Stimulated activated CD8-positive, alpha-beta memory T cell treated with anti-CD3 and anti-CD28 coated beads, Interleukin-15, amount 100 ng/mL, for 48 hours (primary cell): ENCODE data around the gene FAM228B.
"Not testable (repeated sequence)": the region's sequence is repeated elsewhere in the genome, so short reads cannot be mapped to it uniquely, and the experiment has no call there.

ENCODE experiments used
- DNase-seq, 2 donors: peaks; one replicate each; pipeline ENCODE4 v3.0.0-alpha.2; 2020; ENCODE audit warnings: low read depth in 2 of 2

The FAM228B gene

DNA sequence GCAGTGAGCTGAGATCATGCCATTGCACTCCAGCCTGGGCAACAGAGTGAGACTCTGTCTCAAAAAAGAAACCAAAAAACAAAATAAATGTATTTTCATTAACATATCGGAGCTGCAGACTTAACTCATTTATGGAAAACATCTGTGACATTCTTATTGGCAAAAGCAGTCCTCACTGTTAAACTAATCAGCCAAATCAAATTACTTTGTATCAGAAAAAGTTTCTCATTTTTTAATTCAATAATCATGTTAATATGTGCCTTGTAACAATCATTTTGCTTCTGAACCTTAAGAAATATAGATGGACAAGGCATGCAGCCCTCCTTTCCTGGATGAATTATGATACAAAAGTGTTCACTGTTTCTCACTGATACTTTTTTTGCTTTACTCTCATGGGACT, 20.6 kb upstream of the FAM228B start:
- DNase-seq, result no peak

DNA sequence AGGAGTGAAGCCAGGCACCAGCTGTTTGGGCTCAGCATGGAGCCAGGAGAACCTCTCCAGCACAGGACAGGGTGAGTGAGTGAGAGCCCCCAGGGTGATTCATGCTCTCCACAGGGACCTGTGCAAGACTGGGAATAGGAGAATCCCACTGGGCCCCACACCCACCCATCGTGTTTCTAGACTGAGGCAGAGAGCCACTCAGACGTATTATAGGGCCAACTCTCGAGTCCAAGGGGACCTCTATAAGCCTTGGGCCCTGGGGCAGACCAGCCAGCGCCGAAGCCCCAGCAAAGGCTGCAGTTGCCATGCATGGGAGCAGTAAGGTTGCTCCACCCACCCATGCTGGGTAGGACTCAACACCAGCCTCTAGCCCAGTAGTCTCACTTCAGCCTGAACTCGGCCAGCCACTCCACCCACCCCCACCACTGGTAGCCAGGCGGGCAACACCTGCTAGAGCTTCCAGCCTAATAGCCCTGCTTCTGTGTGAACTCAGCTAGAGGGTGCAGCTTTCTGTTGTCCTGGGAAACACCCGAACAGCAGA, 19.1 kb upstream of the FAM228B start:
- DNase-seq, result no peak

DNA sequence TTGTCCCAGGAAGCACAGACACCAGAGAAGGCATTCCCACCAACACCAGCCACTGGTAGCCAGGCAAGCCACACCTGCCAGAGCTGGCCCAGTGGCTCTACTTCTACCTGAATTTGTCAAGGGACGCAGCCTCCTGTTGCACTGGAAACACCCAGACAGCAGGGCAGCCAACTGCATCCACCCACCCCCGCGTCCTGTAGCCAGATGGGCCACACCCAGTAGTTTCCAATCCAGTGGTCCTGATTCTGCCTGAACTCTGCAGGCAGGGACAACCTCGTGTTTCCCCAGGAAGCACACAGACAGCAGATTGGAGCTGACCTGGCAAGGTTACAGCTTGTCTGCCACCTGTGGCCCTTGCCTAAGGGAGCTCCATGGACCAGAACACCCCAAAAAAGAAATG, 18.4 kb upstream of the FAM228B start:
- DNase-seq, result no peak

DNA sequence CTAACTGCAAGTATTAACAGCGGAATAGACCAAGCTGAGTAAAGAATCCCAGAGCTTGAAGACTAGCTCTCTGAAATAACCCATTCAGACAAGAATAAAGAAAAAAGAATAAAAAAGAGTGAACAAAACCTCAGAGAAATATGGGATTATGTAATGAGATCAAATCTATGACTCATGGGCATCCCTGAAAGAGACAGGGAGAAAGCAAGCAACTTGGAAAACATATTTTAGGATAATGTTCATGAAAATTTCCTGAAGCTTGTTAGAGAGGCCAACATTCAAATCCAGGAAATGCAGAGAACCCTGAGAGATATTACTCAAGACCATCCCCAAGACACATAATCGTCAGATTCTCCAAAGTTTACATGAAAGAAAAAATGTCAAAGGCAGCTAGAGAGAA, 17.5 kb upstream of the FAM228B start:
- no peak for DNase-seq

DNA sequence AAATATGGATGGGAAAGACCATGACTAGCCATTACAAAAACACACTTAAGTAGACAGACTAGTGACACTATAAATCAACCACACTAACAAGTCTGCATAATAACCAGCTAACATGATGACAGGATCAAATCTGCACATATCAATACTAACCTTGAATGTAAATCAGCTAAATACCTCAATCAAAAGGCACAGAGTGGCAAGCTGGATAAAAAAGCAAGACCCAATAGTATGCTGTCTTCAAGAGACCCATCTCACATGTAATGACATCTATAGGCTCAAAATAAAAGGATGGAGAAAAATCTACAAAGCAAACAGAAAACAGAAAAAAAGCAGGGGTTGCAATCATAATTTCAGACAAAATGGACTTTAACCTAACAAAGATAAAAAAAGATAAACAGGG, 16.5 kb upstream of the FAM228B start:
- DNase-seq, result no peak

DNA sequence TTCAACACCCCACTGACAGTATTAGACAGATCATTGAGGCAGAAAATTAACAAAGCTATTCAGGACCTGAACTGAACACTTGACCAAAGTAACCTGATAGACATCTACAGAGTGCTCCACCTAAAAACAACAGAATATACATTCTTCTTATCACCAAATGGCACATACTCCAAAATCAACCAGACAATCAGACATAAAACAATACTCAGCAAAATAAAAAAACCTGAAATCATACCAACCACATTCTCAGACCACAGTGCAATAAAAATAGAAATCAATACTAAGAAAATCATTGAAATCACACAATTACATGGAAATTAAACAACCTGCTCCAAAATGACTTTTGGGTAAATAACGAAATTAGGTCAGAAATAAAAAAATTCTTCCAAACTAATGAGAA, 15.9 kb upstream of the FAM228B start:
- DNase-seq, result no peak

DNA sequence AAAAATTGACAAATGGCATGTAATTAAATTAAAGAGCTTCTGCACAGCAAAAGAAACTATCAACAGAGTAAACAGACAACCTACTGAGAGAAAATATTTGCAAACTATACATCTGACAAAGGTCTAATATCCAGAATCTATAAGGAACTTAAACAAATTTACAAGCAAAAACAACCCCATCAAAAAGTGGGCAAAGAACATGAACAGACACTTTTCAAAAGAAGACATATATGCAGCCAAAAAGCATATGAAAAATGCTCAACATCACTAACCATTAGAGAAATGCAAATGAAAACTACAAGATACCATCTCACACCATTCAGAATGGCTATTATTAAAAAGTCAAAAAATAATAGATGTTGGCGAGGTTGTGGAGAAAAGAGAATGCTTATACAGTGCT, 13.8 kb upstream of the FAM228B start:
- DNase-seq, result not testable (repeated sequence)

DNA sequence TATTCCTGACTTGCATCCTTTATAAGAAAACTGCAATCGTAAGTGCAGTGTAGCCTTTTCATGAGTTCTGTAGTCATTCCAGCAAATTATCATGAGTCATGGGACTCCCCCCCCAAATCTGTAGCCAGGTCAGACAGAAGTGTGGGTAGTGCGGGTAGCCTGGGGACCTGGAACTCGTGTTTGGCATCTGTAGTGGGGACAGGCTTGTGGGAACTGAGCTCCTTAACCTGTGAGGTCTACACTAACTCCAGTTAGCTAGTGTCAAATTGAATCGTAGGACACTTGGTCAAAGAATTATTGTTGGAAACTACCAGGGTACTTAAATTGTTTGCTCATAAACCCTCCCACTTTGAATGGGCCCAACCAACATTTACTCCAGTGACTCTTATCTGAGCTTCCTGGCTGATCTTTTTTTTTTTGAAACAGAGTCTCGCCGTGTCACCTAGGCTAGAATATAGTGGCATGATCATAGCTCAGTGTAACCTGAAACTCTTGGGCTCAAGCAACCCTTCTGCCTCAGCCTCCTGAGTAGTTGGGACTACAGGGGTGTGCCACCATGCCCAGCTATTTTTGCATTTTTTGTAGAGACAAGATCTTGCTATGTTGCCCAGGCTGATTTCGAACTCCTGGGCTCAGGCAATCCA, 12.5 kb upstream of the FAM228B start:
- no peak for DNase-seq

DNA sequence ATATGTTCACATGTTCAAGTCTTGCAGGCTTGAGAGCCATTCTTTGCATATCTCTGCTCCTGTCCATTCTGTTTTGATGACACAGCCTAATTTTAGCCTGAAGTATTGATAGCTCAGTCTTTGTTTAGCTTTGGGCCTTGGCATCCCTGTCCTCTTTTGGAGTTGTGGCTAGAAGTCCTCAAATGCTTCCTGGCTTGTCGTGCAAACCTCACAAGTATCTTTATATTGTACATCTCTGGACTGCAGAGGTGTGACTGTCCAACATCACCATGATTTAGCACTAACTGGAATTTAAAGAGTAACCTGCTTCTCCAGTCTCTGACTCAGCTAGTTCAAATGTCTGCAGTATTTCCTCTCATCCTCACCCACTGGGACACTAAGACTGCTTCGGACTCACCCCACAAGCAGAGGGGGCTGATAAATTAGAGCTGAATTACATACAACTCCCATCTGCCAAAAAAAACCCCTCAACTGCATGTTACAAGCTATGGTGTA, 11.8 kb upstream of the FAM228B start:
- no peak for DNase-seq

DNA sequence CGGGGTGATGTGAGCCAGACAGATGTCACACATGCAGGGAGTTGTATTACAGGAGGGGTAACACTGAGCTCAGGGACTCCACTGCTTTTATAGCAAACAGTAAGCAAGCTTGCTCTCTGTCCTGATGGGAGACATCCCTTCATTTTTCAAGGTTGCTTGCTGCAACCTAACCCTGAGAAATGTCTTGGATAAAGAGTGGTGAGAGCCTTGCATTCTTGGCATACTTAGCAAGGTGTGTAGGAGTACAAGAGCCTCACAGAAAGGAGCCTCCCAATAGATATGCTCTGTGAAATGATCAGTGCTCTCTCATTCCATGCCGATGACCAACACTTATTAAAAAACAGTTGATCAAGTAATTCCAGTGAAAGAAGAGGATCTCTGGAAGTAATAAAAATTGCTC, 8.2 kb upstream of the FAM228B start:
- DNase-seq, result no peak

DNA sequence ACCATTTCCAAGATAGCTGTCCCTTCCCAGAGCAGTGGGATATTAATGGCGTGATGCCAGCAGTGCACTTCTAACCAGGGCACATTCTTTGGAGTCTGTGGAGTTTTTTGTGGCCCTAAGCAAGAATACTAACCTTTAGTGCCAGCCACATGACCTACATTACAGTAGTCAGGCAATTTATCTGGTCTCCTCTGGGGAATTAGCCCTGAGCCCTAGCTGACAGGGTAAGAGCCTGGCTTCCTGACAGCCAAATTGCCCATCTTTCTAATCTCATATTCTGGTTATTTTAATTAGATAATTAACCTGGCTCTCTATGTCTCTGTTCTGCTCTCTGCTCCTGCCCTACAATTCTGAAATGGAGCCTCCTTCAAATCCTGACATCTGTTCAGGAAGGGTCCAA, 5.4 kb upstream of the FAM228B start:
- no peak for DNase-seq

DNA sequence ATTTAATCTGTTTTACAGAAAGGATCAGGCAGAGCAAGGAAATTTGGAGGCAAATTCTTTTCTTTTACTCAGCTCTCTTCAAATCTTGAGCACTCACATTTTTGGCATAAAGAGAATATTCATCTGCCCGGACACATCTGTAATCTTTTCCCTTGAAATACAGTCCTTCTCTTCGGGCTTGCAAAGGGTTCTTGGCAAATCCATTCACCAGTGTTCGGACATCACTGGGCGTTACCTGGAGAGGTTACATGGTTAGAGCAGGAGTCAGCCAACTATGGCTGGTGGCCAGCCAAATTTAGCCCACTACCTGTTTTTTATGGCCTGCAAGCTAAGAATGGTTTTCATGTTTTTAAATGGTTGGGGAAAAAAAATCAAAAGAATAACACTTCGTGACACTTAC, 2.2 kb upstream of the FAM228B start:
- DNase-seq, result no peak

DNA sequence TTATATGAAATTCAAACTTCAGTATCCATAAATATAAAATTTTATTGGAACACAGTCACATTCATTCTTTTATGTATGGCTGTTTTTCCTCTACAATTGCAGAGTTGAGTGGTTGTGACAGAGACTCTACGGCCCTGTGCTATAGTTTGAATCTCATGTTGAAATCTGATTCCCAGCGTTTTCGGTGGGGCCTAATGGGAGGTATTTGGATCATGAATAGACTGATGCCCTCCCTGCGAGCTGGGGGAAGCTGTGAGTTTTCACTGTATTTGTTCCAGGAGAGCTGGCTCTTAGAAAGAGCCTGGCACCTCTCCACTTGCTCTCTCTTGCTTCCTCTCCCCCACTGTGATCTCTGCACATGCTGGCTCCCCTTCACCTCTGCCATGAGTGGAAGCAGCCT, 1.8 kb upstream of the FAM228B start:
- no peak for DNase-seq

DNA sequence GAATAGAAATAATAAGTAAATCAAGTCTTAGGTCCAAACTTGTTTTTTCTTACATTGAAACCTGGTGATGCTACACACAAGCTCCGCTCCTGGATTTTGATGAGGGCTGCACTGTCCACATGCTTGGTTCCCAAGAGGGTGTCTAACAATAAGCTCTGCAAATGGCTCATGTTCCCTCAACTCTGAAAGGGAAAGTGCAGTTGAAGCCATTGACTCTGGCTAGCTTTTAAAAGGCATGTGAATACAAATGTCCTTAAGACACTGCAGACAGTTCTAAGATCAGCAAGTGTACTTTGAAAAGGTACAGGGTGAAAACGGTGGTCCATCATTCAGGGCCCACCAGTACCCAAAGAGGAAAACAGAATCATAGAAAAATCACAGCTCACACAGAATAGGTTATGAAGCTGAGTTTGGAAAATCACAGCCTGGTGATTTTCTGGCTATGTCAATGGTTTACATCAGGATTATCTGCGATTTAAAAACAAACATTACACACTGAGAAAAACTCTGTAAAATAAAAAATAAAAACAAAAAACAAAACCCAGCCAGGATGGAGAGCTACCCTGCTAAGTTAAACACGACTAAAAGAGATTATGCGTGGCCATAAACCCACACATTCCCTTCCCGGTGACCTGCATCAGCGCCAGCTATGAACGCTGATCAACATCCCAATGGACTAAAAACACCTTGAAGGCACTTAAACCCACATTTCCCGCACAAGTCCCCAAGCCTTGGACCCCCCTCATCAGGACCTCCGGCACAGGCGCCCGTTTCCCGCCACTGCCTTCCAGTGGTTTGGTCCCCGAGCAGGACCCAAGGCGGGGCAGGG, 689 bp upstream of the FAM228B start:
- DNase-seq, result no peak

DNA sequence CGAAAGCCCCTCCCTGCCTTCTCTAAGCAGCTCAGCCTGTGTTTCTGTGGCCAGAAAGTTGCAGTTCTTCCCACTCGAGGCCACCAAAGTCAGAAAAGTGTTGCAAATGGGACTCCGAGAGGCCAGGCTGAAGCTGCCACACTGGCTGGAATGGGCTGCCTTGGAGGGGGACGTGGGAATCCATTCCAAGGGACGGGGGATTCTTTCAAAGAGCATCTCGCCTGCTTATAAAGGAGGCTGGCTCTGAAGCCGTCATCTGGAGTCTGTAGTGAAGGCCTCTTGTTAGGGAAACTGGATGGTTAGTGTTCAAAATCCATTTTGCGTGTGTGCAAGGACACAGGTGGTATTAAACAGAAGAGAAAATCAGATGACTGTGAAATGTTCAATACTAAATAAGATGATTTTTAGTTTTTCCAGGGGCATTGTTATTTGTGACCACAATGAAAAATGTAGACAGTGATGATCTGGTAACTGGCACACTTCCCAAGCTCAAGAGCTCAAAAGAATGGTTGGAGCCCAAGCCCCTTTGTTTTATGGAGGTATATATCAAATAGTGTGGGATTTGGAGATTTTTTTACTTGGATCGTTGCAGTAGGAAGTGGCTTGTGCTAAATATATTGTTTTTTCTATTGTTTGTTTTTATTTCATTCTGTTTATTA, 782 bp downstream of the FAM228B start:
- DNase-seq, result no peak

DNA sequence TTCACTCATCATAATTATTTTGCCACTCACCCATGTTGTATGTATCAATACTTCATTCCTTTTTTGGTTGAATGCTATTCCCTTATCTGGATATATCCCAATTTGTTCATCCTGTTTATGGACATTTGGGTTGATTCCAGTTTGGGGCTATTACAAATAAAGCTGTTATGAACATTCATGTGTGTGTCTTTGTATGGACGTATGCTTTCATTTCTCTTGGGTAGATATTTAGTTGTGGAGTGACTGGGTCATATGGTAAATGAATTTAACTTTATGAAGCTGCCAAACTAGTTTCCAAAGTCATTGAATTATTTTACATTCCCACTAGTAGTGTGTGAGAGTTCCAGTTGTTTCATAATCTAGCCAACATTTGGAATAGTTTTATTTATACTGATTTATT, 2.7 kb downstream of the FAM228B start:
- no peak for DNase-seq

DNA sequence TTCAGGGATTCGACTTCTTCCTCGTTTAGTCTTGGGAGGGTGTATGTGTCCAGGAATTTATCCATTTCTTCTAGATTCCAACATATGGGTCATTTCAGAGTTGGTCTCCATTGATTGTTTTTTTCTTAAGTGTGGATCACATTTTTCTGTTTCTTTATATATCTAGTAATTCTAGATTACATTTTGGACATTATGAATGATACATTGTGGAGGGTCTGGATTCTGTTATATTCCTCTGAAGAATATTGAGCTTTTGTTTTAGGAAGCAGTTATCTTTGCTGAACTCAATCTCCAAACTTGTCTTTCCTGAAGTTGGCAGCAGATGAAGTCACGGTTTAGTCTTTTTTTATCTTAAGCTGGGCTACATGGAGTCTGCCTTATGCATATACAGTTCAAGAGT, 9.3 kb downstream of the FAM228B start:
- no peak for DNase-seq

DNA sequence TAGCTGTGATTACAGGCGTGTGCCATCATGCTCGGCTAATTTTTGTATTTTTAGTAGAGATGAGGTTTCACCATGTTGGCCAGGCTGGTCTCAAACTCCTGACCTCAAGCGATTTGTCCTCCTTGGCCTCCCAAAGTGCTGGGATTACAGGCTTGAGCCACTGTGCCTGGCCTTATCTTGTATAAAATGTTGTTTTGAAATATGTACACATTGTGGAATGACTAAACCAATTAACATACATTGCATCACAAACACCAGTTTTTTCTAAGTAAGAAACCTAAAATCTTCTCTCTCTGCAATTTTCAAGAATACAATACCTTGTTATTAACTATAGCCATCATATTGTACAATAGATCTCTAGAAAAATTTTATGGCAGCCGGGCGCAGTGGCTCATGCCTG, 17.0 kb downstream of the FAM228B start:
- not testable (repeated sequence) for DNase-seq

DNA sequence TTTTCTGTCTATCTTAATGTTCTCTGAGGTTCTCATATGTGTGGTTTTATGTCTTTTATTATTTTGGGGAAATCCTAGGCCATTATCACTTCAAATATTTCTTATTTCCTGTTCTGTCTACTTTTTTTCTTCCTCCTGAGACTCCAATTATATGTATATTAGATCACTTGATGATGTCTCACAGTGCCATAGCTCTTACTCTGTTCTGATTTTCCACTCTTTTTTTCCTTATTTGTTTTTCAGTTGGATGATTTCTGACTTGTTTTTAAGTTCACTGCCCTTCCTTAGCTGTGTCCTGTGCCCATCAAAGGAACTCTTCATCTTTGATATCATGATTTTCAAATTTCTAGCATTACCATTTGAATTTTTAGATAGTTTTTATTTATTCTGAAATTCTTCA, 24.1 kb downstream of the FAM228B start:
- no peak for DNase-seq

DNA sequence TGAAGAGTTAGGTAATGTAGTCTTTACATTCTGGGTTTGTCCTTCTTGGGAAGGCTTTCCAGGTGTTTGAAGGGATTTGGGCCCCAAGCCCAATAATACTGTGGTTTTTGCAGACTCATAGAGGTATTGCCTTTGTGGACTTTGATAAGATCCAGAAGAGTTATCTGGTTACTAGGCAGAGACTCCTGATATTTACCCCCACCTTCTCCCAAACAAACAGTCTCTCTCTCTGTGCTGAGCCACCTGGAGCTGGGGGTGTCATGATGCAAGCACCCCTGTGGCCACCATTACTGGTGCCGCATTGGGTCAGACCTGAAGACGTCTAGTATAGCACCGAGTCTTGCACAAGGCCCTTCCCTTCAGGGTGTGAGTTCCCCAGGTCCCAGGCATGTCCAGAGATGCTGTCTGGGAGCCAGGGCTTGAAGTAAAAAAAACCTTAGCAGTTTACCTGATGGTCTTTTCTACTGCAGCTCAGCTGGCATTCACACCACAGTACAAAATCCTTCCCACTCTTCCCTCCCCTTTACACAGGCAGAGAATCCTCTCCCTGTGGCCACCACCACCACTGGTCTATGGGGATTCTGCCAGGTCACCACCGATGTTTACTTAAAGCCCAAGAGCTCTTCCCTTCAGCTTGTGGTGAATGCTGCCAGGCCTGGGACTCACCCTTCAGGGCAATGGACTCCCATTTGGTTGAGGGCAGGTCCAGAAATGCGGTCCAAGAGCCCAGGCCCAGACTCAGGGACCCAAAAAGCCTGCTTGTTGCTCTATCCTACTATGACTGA, 29.3 kb downstream of the FAM228B start:
- DNase-seq, result no peak

DNA sequence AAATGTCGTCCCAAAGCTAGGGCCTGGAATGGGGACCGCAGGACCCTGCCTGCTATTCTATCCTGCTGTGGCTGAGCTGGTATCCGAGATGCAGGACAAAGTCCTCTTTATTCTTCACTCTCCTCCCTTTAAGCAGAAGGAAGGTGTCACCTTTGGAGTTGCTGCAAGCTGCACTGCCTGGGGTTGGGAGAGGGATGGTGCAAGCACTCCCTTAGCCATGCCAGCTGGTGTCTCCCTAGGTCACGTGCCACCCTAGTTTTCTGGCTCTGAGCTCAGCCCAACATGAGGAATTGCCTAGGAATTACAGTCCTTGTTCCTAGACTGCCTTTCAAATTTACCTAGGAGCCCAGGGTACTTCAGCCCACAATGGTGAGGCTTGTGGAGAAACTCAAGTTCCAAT, 30.2 kb downstream of the FAM228B start:
- no peak for DNase-seq

DNA sequence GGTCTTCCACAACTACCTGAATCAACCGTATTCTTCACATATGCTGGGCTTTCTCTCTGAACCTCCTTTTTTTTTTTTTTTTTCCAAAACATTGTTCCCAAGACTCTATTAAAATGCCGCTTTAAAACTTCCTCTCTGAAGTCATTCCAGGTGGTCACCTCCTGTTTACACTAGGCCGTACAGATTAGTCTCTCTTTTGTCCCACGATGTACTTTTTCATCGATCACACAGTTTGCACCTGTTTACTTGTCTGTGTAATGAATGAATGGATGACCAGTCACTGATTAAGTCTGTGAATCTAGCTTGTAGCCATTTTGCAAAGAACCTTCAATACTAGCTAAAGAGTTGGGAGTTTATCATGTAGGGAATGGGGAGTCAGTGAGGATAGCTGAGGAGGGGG, 34.9 kb downstream of the FAM228B start:
- no peak for DNase-seq
